GM23338 (cell line): ENCODE results near the gene ITGA3.

Experiments used
- CREB1 ChIP-seq: fragments of 250-450 bp; sonication (Bioruptor Pico); IDR thresholded peaks from 2 replicates; pipeline ENCODE4 v1.5.0; 2020; ENCODE audit warnings: low read depth, mild to moderate bottlenecking, moderate library complexity
- CTCF ChIP-seq, 2 experiments: fragments of 200-600 bp in 1 of 2; sonication (generic) in 1 of 2; conservative IDR thresholded peaks; 2 replicates each; pipeline versions ENCODE4 v1.5.1 to v1.6.1; 2016 to 2017; ENCODE audit warnings: antibody characterized with exemption in 2 of 2, low read depth in 2 of 2, mild to moderate bottlenecking in 2 of 2, moderate library complexity in 1 of 2
- EZH2 ChIP-seq: fragments of 200-600 bp; sonication (generic); IDR thresholded peaks from one replicate; pipeline ENCODE4 v1.8.0; 2017; ENCODE audit warnings: antibody characterized with exemption, mild to moderate bottlenecking, low read depth; ENCODE audit not compliant: unreplicated experiment
- EZH2phosphoT487 ChIP-seq: fragments of 200-600 bp; sonication (generic); IDR thresholded peaks from one replicate; pipeline ENCODE4 v1.8.1; 2018; ENCODE audit warnings: antibody characterized with exemption; ENCODE audit not compliant: unreplicated experiment
- POLR2AphosphoS5 ChIP-seq: IDR thresholded peaks from 2 replicates; pipeline ENCODE4 v1.6.1; 2016; ENCODE audit warnings: antibody characterized with exemption, low read depth

GRCh38 chr17:50106393-50107131 lies 50.7 kb downstream of the ITGA3 start:
- TF ChIP-seq EZH2phosphoT487 (no peak), CTCF (conservative IDR thresholded peaks at IDR 0.05; ENCODE audit: low read depth in 2 of 2) (no peak), EZH2 (no peak), CREB1 (CRISPR knock-in tag) (no peak), POLR2AphosphoS5 (no peak)
